IPS-20b (cell line): Measurements from ENCODE around the gene AHSP.
"Not testable (repeated sequence)": the region's sequence is repeated elsewhere in the genome, so short reads cannot be mapped to it uniquely, and the experiment has no call there.

Experiments
- H3K27ac ChIP-seq: one replicate; pipeline ENCODE4 v1.5.1; 2013; ENCODE audit warnings: low read length
- H3K27me3 ChIP-seq: 2 replicates; pipeline ENCODE4 v1.6.1; 2013; ENCODE audit warnings: mild to moderate bottlenecking, low read length, inconsistent platforms; ENCODE audit not compliant: insufficient read depth
- H3K36me3 ChIP-seq: 2 replicates; pipeline ENCODE4 v1.6.1; 2013; ENCODE audit warnings: low read depth, mild to moderate bottlenecking, inconsistent platforms, low read length, moderate library complexity; ENCODE audit not compliant: insufficient read depth
- H3K4me1 ChIP-seq: 2 replicates; pipeline ENCODE4 v1.6.1; 2013; ENCODE audit warnings: mild to moderate bottlenecking, control low read depth, inconsistent platforms, low read length, moderate library complexity; ENCODE audit not compliant: insufficient read depth
- H3K4me3 ChIP-seq: 2 replicates; pipeline ENCODE4 v1.5.1; 2013; ENCODE audit warnings: mild to moderate bottlenecking, low read length, inconsistent platforms
- H3K9ac ChIP-seq: 2 replicates; pipeline ENCODE4 v1.6.1; 2013; ENCODE audit warnings: low read depth, mild to moderate bottlenecking, inconsistent platforms, low read length, moderate library complexity
- H3K9me3 ChIP-seq: 2 replicates; pipeline ENCODE4 v1.6.1; 2013; ENCODE audit warnings: mild to moderate bottlenecking, low read depth, low read length, inconsistent platforms; ENCODE audit not compliant: insufficient read depth

AHSP gene

DNA sequence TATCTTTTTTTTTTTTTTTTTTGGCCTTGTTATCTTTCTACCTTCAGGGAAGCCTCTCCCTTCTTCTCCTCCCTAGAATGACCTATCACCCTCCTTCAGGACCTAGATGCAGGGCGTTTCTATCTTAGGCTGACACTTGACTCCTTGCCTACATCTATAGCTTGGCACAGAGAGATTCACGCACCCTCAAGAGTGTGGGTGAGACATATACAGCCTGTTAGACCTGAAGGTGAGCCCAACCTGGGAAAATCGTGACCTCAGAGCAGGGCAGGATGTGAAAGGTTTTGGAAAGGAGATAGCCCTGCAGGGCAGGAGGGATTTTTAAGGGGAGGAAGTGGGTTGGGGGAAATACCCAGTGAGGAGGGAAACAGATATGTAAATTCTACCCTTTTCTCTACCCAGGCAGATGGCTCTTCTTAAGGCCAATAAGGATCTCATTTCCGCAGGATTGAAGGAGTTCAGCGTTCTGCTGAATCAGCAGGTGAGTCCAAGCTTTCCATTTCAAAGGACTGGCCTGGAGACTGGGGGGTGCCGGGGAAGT lies at the start of gene AHSP:
Gene AHSP, plus strand, starts transcription at position 167 of the 541 bp plus-strand sequence. Its CDS starts 240 bp downstream, at position 407.
- Histone ChIP-seq H3K4me1 (peaks cover 8% of the 10 kb centered on the region; the same call in 1 of the 2 replicates), H3K36me3 (no peaks in the 10 kb centered on the region), H3K4me3 (peak within 1 kb of the TSS; percentile 79), H3K9ac (peak within 1 kb of the TSS; percentile 63; the same call in 1 of the 2 replicates), H3K27me3 (peaks cover 59% of the 10 kb centered on the region), H3K9me3 (no peaks in the 10 kb centered on the region), H3K27ac (no peak within 1 kb of the TSS)

DNA sequence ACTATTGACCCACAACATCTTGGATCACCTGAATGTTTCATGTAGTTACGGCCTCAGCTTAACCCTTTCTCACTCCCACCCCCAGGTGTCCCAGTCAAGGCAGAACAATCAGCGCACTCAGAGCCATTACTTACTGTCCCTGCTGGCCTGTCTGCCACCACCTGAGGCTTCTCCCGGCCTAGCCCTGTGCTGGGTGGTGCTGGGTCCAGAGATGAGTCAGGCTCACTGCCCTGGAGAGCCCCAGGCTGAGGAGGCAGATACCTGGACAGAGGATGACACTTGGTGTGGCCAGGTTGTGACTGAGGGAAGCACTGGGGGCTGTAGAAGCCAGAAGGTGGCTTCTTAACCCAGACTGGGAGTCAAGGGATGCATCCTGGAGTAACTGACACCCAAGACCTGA lies 48.7 kb upstream of the AHSP start:
- no peak overlapping the region for H3K4me3 ChIP-seq
- H3K9ac ChIP-seq = no peak overlapping the region
- H3K4me1 ChIP-seq = no peaks in the 10 kb centered on the region
- no peak overlapping the region for H3K27ac ChIP-seq
- peaks cover 79% of the 10 kb centered on the region for H3K27me3 ChIP-seq
- H3K36me3 ChIP-seq = no peaks in the 10 kb centered on the region
- H3K9me3 ChIP-seq = no peaks in the 10 kb centered on the region

DNA sequence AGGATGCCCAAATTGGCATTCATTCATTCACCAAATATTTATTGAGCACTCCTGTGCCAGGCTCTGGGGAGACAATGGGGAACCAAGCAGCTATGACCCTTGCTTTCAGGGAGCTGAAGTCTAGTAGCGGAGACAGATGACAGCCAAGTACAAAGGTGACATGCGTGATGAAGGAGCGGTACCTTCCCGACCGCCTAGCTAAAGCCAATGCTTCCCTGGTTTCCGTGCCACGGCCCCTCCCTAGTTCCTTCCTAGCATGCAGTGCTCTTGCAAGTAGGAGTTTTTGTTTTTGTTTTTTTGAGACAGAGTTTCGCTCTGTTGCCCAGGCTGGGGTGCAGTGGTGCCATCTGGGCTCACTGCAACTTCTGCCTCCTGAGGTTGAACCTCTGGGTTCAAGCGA lies 47.9 kb upstream of the AHSP start:
- Histone ChIP-seq H3K4me3 (no peak overlapping the region), H3K4me1 (no peaks in the 10 kb centered on the region), H3K27ac (no peak overlapping the region), H3K9ac (no peak overlapping the region), H3K27me3 (peaks cover 76% of the 10 kb centered on the region), H3K9me3 (no peaks in the 10 kb centered on the region), H3K36me3 (no peaks in the 10 kb centered on the region)

- no peaks in the 10 kb centered on the region for H3K4me1 ChIP-seq
- H3K9ac ChIP-seq = no peak overlapping the region
- H3K36me3 ChIP-seq = no peaks in the 10 kb centered on the region
- peaks cover 76% of the 10 kb centered on the region for H3K27me3 ChIP-seq
- H3K9me3 ChIP-seq = no peaks in the 10 kb centered on the region
- H3K4me3 ChIP-seq = no peak overlapping the region
- H3K27ac ChIP-seq = no peak overlapping the region
These were observed 46.7 kb upstream of the AHSP start for GRCh38 chr16:31480851-31481536.

- no peaks in the 10 kb centered on the region; the same call in 1 of the 2 replicates for H3K4me1 ChIP-seq
- peaks cover 87% of the 10 kb centered on the region for H3K27me3 ChIP-seq
These were observed 44.6 kb upstream of the AHSP start, which contains the start of gene SLC5A2 for GRCh38 chr16:31483081-31483480. SLC5A2 (plus strand) TSS chr16:31483123; CDS start chr16:31483137, 14 bp downstream.

DNA sequence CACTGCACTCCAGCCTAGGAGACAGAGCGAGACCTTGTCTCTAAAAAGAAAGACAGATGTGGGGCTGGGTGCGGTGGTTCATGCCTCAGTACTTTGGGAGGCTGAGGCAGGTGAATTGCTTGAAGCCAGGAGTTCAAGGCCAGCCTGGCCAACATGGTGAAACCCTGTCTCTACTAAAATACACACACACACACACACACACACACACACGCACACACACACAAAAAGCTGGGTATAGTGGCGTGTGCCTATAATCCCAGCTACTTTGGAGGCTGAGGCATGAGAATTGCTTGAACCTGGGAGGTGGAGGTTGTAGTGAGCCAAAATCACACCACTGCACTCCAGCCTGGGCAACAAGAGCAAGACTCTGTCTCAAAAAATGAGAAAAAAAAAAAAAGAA lies 43.7 kb upstream of the AHSP start:
- peaks cover 88% of the 10 kb centered on the region for H3K27me3 ChIP-seq
- not testable (repeated sequence) for H3K36me3 ChIP-seq, H3K4me1 ChIP-seq, H3K9ac ChIP-seq, H3K27ac ChIP-seq, H3K9me3 ChIP-seq, H3K4me3 ChIP-seq

More at GRCh38 chr16:31483081-31483480, 44.6 kb upstream of the AHSP start, which contains the start of gene SLC5A2:
- Histone ChIP-seq H3K9ac (no peak within 1 kb of the TSS), H3K36me3 (no peaks in the 10 kb centered on the region), H3K4me3 (no peak within 1 kb of the TSS), H3K9me3 (no peaks in the 10 kb centered on the region), H3K27ac (no peak within 1 kb of the TSS)

- Histone ChIP-seq H3K9ac (no peak overlapping the region), H3K9me3 (no peaks in the 10 kb centered on the region), H3K27me3 (peaks cover 88% of the 10 kb centered on the region), H3K27ac (no peak overlapping the region), H3K36me3 (no peaks in the 10 kb centered on the region), H3K4me3 (no peak overlapping the region), H3K4me1 (no peaks in the 10 kb centered on the region; the same call in 1 of the 2 replicates)
These were observed 43.1 kb upstream of the AHSP start for GRCh38 chr16:31484491-31485171.

GRCh38 chr16:31485571-31485970 lies 42.1 kb upstream of the AHSP start:
- Histone ChIP-seq H3K4me1 (no peaks in the 10 kb centered on the region; the same call in 1 of the 2 replicates), H3K9me3 (no peaks in the 10 kb centered on the region), H3K9ac (no peak overlapping the region), H3K27me3 (peaks cover 89% of the 10 kb centered on the region), H3K4me3 (no peak overlapping the region), H3K27ac (no peak overlapping the region), H3K36me3 (no peaks in the 10 kb centered on the region)

- Histone ChIP-seq H3K36me3 (no peaks in the 10 kb centered on the region), H3K4me3 (no peak overlapping the region), H3K27me3 (peaks cover 84% of the 10 kb centered on the region), H3K9ac (no peak overlapping the region), H3K4me1 (no peaks in the 10 kb centered on the region; the same call in 1 of the 2 replicates), H3K9me3 (no peaks in the 10 kb centered on the region), H3K27ac (no peak overlapping the region)
These were observed 41.7 kb upstream of the AHSP start for GRCh38 chr16:31486045-31486444.

- no peaks in the 10 kb centered on the region for H3K36me3 ChIP-seq
- no peaks in the 10 kb centered on the region for H3K9me3 ChIP-seq
- peaks cover 73% of the 10 kb centered on the region for H3K27me3 ChIP-seq
- H3K4me3 ChIP-seq = peak overlapping the region; percentile 72
- H3K4me1 ChIP-seq = no peaks in the 10 kb centered on the region; the same call in 1 of the 2 replicates
- H3K9ac ChIP-seq = no peak overlapping the region; the same call in 1 of the 2 replicates
- H3K27ac ChIP-seq = no peak overlapping the region
These were observed 40.5 kb upstream of the AHSP start for GRCh38 chr16:31487071-31487719.

GRCh38 chr16:31487720-31488467 lies 39.8 kb upstream of the AHSP start:
- Histone ChIP-seq H3K4me3 (peak overlapping the region; percentile 72), H3K4me1 (no peaks in the 10 kb centered on the region; the same call in 1 of the 2 replicates), H3K9me3 (no peaks in the 10 kb centered on the region), H3K36me3 (no peaks in the 10 kb centered on the region), H3K27me3 (peaks cover 66% of the 10 kb centered on the region), H3K9ac (peak overlapping the region; percentile 15; the same call in 1 of the 2 replicates), H3K27ac (no peak overlapping the region)
